HG03457 (cell line): Measurements from ENCODE around the gene HOXB6.
A peak's percentile ranks its signal among the peaks of the same experiment; 100 is the strongest.

Experiments used
- ATAC-seq: cut with Tn5 transposase; IDR thresholded peaks from one replicate; pipeline ENCODE4 v1.9.1; 2021; ENCODE audit warnings: moderate number of reproducible peaks; ENCODE audit not compliant: unreplicated experiment

The HOXB6 gene

DNA sequence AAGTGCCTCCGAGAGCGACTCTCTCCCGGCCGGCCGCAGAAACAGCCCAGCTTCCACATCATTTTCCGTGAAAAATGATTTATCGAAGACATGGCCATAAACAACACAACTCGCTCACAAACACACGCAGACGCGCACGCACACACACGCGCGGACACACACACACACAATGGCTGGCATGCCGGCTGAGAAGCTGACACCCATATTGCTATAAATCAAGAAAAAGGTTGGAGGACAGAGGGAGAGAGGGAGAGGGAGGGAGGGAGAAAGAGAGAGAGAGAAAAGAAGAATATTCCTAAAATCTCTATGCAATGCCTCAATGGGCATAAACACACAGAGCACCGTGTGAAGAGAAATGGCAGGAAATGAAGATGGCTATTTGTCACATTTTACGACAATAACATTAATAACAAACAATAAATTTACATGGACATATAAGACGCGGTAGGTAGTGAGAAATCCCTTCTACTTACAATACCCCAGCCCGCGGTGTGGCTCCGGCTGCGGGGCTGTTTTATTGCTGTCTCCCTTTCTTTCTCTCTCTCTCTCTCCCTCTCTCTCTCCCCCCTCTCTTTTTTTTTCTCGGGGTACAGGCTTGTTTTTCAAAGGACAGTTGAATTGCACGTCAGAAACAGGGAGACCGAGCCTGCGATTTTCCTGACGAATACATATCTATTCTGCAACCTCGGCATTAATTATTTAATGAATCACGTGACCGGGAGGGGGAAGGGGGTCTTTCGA lies 36.1 kb downstream of the HOXB6 start:
- ATAC-seq: no peak

DNA sequence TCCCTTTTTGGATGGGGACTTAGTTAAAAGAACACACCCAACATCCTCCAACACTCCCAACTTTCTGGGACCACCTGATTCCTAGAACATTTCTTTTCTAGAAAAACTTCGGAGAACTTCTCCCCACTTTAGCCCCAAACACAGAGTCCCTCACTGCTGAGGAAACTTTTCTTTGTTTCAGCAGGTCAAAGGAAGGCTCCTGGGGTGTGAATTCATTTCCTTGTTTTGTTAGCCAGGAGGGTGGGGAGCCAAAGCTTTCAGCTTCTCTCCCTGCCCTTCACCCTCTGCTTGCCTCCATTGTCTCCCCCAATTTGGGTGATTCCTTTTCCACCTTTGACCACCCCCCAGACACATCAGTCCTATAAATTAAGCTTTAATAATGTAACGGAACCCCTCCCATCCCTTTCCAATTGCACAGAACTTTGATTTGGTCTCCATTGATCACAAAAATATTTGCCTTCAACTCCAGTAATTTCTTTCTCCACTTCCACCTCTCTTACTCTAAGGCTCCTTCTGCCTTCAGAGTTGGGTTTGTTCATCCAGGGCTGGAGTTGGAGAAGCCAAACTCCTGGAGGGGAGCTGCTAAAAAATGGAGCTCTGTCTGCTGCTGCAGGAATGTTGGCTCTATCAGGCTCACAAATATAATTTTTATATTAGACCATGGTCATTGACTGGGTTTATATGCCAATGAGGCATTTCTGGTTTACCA lies 37.0 kb downstream of the HOXB6 start:
- ATAC-seq: no peak

- no peak for ATAC-seq
These were observed 37.6 kb downstream of the HOXB6 start for GRCh38 chr17:48567209-48567608.

- no peak for ATAC-seq
These were observed 38.1 kb downstream of the HOXB6 start for GRCh38 chr17:48566717-48567116.

DNA sequence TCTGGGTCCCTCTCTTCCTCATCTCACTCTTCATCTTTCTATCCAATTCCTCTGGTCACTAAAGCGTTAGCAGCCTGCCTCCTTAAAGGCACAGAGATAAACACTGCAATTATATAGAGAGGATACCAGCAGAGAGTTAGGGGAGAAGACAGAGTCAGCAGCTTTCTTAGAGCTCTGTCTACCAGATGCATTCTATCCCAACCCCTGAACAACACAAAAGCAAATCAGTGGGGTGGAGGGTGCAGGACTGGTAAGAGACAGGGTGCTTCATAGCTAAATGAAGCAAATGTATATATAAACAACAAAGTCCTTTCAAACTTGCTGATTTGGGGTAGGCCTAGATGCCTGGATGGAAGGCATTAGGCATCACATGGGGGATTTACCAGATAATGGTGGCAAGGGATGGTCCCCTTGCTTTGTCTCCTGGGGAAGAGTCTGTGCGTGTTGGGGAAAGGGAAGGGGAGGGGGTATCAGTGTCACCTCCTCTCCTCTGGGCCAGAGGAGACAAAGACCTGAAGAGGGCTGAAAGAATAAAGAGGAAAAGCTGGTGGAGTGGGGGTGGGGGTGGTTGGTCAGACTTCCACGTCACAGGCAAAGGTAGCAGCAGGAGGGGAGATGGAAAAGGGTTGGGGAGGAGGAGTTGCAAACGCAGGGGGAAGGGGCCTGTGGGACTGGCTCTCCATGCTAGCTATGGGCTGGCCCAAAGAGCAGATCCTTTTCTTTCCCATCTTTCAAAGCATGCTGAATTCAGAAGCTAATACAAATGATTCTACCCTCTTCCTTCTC lies 38.7 kb downstream of the HOXB6 start:
- ATAC-seq: no peak

DNA sequence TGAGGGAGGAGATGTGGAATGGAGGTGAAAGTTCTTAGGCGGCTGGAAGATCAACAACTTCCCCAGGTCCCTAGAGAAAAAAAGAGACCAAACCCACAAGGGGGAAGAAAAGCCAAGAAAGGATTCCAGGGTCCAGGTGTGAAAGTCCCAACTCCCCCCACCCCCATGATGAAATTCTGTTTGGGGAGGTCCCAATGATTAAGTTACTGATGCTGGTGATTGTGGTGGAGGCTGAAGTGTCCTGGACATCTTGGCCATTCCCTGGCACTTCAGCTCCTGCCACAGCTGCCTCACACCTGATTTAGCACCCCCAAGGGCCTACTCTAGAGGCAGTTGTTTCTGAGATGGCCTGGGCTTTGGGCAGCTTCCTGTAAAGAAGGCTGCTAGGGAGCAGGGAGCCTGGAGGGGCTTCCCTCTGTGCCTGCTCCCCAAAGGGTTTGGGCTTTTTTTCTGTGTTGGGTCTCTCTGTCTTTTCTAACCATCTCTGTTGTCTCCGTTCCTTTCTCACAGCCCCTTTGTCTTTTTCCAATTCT lies 39.7 kb downstream of the HOXB6 start:
- ATAC-seq: no peak

GRCh38 chr17:48564188-48565021 lies 40.4 kb downstream of the HOXB6 start:
- no peak for ATAC-seq

DNA sequence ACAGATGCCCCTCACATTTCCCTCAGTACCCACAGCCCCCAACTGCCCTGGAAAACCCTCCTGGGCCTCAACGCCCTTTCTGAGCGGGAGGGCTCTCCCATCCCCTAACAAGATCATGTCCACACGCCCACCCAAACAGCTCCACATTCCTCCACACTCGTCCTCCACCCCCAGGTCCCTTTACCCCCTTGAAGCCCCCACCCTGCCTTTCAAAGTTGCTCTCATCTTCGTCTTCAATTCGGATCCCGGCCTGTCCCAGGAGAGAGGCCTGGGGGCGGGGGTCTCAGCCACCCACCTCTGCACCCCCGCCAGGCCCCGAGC lies 41.0 kb downstream of the HOXB6 start:
- no peak for ATAC-seq

DNA sequence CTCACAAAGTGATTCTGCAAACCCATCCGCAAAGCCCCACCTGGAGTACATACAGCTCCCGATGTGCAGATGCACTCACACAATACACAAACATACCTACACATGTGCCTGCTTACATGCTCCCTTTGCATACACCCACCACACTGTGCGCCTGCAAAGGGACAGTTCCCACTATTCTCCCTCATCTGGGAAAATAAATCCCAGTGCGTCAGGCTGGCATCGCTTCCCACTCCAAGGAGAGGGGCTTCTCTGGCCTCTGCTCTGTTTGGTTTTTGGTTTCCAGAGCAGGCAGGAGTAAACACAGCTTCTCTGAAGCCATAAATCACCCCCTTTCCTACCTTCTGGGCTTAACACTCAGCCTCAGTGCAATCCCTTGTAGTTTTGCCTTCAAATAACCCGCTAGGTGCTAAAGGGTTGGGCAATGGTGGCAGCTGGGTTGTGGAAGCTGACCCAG lies 41.4 kb downstream of the HOXB6 start:
- ATAC-seq: no peak

GRCh38 chr17:48562934-48563333 lies 41.9 kb downstream of the HOXB6 start:
- no peak for ATAC-seq

GRCh38 chr17:48561884-48562810 lies 42.6 kb downstream of the HOXB6 start:
- ATAC-seq: peak; percentile 43

- no peak for ATAC-seq
These were observed 44.7 kb downstream of the HOXB6 start for GRCh38 chr17:48559840-48560817.

- no peak for ATAC-seq
These were observed 45.5 kb downstream of the HOXB6 start for GRCh38 chr17:48559122-48559839.

DNA sequence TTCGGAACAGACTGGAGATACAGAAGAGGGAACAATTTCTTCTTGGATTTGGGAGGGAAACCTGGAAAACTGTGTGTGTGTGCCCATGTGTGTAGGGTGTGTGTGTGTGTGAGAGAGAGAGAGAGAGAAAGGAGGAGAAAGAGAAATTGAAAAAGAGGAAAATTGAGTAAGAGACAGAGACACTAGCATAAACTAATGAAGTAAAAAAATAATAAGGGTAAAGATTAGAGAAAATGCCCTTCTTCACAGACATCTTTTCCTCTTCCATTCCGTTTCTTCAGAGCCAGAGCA lies 46.0 kb downstream of the HOXB6 start:
- no peak for ATAC-seq

DNA sequence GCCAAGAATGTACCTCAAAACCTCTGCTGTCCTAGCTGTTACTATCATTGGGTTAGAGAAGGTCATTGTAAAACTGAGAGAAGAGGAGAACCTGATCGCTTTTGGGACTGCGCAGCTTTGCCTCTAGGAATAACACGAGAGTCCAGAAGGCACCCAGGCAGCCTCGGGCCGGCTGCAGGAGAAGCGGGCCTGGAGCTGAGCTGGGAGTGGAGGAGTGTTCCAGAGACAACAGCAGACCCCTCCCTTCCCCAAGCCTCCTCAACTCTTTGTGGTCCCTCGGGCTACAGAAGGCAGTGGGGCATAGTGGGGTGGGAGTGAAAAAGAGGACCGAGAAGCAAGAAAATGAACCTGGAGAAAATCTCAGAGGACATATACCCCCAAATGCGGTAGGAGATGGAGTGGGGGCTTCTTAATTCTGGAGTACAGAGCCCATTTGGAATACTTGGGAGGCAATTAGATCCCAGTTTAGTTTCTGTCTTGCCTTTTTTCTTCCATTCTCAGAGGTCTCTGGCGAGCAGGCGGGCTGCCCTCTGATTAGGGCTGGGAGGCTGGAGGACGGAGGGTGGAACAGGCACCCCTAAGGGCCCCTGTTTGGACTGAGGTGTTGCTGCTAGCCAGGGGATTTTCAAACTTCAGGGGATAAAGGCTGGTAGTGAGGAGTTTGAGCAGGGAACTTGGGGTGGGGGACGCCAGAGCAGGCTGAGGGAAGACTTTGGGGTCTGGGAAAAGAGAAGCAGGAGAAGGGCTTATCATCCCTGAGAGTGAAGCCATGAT lies 46.5 kb downstream of the HOXB6 start:
- no peak for ATAC-seq

DNA sequence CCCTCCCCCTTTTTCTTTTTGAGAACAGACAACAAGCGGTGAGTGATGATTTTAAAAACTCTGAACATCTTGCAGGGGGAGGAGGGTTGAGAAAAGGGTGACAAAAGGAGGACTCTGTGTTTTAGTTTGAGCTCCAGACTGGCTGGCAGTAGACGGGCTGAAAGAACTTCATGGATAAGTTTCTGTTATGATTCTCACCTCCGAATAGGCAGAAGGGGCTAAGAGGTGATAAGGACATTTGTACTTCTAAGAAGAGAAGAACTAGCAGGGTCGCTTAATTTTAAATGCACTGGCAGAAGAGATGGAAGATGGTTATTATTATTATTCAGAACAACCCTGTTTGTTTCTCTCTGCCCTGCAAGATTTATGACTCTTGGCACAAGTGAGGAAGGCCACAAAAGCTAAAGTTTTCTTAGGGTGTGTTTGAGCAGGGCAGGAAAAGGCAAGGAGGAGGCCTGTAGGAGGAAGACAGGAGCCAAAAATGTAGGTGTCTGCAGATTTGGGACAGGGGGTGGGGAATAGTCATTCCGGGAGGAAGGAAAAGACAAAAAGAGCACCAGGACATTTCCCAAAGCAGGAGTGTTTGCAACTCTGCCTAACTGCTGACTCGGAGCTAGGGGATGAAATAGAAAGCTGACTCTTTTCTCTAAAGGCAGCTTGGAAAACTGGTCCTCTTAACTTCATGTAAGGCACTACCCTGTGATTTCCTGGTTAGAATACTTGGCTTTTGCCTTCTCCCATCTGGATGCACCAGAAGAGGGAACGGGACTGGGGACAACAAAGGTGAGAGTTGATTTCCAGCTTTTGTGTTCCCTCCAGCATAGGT lies 48.0 kb downstream of the HOXB6 start:
- no peak for ATAC-seq

DNA sequence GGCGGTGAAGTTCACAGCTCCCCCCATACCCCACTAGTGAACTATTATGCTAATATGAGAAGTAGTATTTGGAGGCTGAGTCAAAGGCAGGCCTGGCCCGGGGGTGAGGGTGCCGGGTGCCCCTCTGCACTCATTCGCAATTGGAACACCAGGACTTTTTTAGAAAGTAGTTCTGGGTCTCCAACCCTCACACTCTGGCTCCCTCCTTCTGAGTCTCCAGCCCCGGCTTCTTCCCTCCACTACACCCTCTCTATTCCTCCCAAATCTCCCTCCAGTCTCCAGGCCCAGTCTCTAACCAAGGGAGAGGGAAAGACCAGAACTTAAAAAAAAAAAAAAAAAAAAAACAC lies 48.6 kb downstream of the HOXB6 start:
- no peak for ATAC-seq
